ENCODE results near the gene GNG2. TPM values are rescaled to one million over a fixed set of nuclear protein-coding genes. Genes with fewer than 3 reads are reported as not detected.

The GNG2 gene
- total and polyA plus RNA-seq, 10 of the 15 experiments (the other 5 are each of a cell fraction or from before 2014, with no cell fraction given) = 31.6 to 114 (median 66.4) TPM

DNA sequence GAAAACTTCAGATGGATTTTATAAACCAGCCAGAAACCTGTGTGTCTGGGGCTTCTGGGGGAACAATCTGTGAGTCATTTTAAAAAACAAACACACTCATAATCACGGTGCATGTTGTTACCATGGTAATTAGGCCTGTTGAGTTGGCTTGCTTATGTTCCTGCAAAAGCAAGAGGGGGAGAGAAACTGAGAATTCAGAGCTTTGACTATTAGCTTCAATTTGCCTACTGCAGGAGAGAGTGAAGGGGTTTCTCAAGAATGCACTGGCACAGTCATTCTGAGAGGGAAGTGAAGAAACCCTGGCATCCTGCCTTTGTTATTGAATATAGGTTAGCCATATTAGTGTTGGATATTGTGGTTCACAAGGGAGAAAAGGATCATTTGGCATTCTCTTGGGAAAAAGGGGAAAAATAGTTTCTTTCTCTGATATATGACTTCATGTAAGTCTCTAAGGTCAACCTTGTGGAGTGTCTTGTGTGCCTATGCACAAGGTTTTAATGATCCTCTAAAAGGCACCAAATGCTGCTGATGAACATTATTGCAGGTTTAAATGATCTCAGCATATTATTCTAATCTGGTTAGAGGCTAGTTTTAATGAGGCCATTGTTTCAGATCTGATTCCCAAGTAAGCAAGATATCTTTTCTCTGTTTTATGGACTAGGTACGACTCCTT, 12.9 kb downstream of the GNG2 start (continued):
- TF ChIP-seq, protein P1, sequence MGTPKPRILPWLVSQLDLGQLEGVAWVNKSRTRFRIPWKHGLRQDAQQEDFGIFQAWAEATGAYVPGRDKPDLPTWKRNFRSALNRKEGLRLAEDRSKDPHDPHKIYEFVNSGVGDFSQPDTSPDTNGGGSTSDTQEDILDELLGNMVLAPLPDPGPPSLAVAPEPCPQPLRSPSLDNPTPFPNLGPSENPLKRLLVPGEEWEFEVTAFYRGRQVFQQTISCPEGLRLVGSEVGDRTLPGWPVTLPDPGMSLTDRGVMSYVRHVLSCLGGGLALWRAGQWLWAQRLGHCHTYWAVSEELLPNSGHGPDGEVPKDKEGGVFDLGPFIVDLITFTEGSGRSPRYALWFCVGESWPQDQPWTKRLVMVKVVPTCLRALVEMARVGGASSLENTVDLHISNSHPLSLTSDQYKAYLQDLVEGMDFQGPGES (IDR thresholded peaks at IDR 0.05) = no peak
- peak; percentile 56; the same call in 1 of the 2 replicates for TF ChIP-seq BCL11A (IDR thresholded peaks at IDR 0.05; ENCODE audit: low read depth, low read length)
- 0 out of 2 replicates have a peak, but pooled peaks have one; percentile 42 for TF ChIP-seq TBL1XR1 (IDR thresholded peaks at IDR 0.05; ENCODE audit: low read depth, low read length)
- TF ChIP-seq, protein P2, sequence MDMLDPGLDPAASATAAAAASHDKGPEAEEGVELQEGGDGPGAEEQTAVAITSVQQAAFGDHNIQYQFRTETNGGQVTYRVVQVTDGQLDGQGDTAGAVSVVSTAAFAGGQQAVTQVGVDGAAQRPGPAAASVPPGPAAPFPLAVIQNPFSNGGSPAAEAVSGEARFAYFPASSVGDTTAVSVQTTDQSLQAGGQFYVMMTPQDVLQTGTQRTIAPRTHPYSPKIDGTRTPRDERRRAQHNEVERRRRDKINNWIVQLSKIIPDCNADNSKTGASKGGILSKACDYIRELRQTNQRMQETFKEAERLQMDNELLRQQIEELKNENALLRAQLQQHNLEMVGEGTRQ (IDR thresholded peaks at IDR 0.05; ENCODE audit: borderline replicate concordance, low read depth, low read length) = no peak
- no peak for TF ChIP-seq CBX3 (IDR thresholded peaks at IDR 0.05; ENCODE audit: borderline replicate concordance, low read depth)
- TF ChIP-seq, protein P3, sequence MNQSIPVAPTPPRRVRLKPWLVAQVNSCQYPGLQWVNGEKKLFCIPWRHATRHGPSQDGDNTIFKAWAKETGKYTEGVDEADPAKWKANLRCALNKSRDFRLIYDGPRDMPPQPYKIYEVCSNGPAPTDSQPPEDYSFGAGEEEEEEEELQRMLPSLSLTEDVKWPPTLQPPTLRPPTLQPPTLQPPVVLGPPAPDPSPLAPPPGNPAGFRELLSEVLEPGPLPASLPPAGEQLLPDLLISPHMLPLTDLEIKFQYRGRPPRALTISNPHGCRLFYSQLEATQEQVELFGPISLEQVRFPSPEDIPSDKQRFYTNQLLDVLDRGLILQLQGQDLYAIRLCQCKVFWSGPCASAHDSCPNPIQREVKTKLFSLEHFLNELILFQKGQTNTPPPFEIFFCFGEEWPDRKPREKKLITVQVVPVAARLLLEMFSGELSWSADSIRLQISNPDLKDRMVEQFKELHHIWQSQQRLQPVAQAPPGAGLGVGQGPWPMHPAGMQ (IDR thresholded peaks at IDR 0.05; ENCODE audit: borderline replicate concordance) = no peak
- TF ChIP-seq IRF4 (IDR thresholded peaks at IDR 0.05; ENCODE audit: low read depth, low read length) = peak; percentile 97
- peak; percentile 74 for TF ChIP-seq FOXM1 (IDR thresholded peaks at IDR 0.05; ENCODE audit: low read depth, low read length)
- TF ChIP-seq KAT2A (conservative IDR thresholded peaks at IDR 0.05; ENCODE audit: control insufficient read depth, low read depth, low read length) = no peak
- TF ChIP-seq, protein P4, sequence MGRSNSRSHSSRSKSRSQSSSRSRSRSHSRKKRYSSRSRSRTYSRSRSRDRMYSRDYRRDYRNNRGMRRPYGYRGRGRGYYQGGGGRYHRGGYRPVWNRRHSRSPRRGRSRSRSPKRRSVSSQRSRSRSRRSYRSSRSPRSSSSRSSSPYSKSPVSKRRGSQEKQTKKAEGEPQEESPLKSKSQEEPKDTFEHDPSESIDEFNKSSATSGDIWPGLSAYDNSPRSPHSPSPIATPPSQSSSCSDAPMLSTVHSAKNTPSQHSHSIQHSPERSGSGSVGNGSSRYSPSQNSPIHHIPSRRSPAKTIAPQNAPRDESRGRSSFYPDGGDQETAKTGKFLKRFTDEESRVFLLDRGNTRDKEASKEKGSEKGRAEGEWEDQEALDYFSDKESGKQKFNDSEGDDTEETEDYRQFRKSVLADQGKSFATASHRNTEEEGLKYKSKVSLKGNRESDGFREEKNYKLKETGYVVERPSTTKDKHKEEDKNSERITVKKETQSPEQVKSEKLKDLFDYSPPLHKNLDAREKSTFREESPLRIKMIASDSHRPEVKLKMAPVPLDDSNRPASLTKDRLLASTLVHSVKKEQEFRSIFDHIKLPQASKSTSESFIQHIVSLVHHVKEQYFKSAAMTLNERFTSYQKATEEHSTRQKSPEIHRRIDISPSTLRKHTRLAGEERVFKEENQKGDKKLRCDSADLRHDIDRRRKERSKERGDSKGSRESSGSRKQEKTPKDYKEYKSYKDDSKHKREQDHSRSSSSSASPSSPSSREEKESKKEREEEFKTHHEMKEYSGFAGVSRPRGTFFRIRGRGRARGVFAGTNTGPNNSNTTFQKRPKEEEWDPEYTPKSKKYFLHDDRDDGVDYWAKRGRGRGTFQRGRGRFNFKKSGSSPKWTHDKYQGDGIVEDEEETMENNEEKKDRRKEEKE (IDR thresholded peaks at IDR 0.05) = no peak
- TF ChIP-seq GABPA (IDR thresholded peaks at IDR 0.05; ENCODE audit: low read depth) = 0 out of 2 replicates have a peak, but pooled peaks have one; percentile 50
- no peak; the same call in 1 of the 2 replicates for TF ChIP-seq TCF7 (IDR thresholded peaks at IDR 0.05; ENCODE audit: borderline replicate concordance)
- TF ChIP-seq, protein P5, sequence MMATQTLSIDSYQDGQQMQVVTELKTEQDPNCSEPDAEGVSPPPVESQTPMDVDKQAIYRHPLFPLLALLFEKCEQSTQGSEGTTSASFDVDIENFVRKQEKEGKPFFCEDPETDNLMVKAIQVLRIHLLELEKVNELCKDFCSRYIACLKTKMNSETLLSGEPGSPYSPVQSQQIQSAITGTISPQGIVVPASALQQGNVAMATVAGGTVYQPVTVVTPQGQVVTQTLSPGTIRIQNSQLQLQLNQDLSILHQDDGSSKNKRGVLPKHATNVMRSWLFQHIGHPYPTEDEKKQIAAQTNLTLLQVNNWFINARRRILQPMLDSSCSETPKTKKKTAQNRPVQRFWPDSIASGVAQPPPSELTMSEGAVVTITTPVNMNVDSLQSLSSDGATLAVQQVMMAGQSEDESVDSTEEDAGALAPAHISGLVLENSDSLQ (IDR thresholded peaks at IDR 0.05) = 0 out of 2 replicates have a peak, but pooled peaks have one; percentile 16
- TF ChIP-seq SIX5 (IDR thresholded peaks at IDR 0.05; ENCODE audit: low read depth, low read length, severe bottlenecking) = no peak
- TF ChIP-seq EP300 (IDR thresholded peaks at IDR 0.05; ENCODE audit: borderline replicate concordance in 1 of 2, control insufficient read depth in 1 of 2, low read depth in 2 of 2, low read length in 2 of 2) = peak; percentile 78 to 81; a peak in 3 of 4 replicates
- peak; percentile 73; the same call in 1 of the 2 replicates for TF ChIP-seq PAX5 (IDR thresholded peaks at IDR 0.05; ENCODE audit: borderline replicate concordance, low read depth, low read length)
- no peak for TF ChIP-seq CEBPB (IDR thresholded peaks at IDR 0.05; ENCODE audit: borderline replicate concordance in 1 of 2, low read depth in 2 of 2, low read length in 2 of 2)
- no peak for TF ChIP-seq LARP7 (IDR thresholded peaks at IDR 0.05)
- TF ChIP-seq, protein P6, sequence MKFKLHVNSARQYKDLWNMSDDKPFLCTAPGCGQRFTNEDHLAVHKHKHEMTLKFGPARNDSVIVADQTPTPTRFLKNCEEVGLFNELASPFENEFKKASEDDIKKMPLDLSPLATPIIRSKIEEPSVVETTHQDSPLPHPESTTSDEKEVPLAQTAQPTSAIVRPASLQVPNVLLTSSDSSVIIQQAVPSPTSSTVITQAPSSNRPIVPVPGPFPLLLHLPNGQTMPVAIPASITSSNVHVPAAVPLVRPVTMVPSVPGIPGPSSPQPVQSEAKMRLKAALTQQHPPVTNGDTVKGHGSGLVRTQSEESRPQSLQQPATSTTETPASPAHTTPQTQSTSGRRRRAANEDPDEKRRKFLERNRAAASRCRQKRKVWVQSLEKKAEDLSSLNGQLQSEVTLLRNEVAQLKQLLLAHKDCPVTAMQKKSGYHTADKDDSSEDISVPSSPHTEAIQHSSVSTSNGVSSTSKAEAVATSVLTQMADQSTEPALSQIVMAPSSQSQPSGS (IDR thresholded peaks at IDR 0.05; ENCODE audit: low read length) = peak; percentile 67
- no peak for TF ChIP-seq TARDBP (IDR thresholded peaks at IDR 0.05; ENCODE audit: borderline replicate concordance)
- no peak for TF ChIP-seq TCF3 (IDR thresholded peaks at IDR 0.05; ENCODE audit: borderline replicate concordance, insufficient read depth, low read depth, low read length)
